ENCODE data around the gene SUV39H1.

GRCh38 chrX:48753708-48754228 lies 57.2 kb downstream of the SUV39H1 start:
- TF ChIP-seq CTCF (IDR thresholded peaks at IDR 0.05) (no peak), POLR2A (IDR thresholded peaks at IDR 0.05) (no peak)
